Erythroblast (primary cell): Measurements from ENCODE around the gene UBL4A.

ENCODE experiments used
- GATA1 ChIP-seq: IDR thresholded peaks from 2 replicates; pipeline ENCODE4 v1.6.1; 2011; ENCODE audit warnings: low read depth, mild to moderate bottlenecking, control low read depth, low read length, moderate library complexity
- POLR2A ChIP-seq: IDR thresholded peaks from 2 replicates; pipeline ENCODE4 v1.6.1; 2011; ENCODE audit warnings: mild to moderate bottlenecking, low read length

- TF ChIP-seq POLR2A, result no peak
- no peak for TF ChIP-seq GATA1
Observed at GRCh38 chrX:154481195-154481594, 5.2 kb downstream of the UBL4A start.
